NT2/D1 (cell line): ENCODE measurements around the gene ALKBH2.

Experiments used
- DNase-seq: peaks from one replicate; pipeline ENCODE4 v3.0.0-alpha.2; 2011; ENCODE audit warnings: low read depth, low spot score
- H3K27me3 ChIP-seq: 2 replicates; pipeline ENCODE4 v1.6.0; 2011; ENCODE audit warnings: mild to moderate bottlenecking; ENCODE audit not compliant: insufficient read length, insufficient read depth
- H3K36me3 ChIP-seq: 2 replicates; pipeline ENCODE4 v1.6.1; 2011; ENCODE audit warnings: mild to moderate bottlenecking, low read length, mixed read lengths; ENCODE audit not compliant: insufficient read depth, insufficient read length
- H3K4me1 ChIP-seq: 2 replicates; pipeline ENCODE4 v1.5.1; 2011; ENCODE audit not compliant: insufficient read depth, insufficient read length
- H3K4me3 ChIP-seq: 2 replicates; pipeline ENCODE4 v1.5.1; 2011; ENCODE audit warnings: low read depth; ENCODE audit not compliant: insufficient read length
- H3K9ac ChIP-seq: 2 replicates; pipeline ENCODE4 v1.6.0; 2011; ENCODE audit warnings: low read depth; ENCODE audit not compliant: insufficient read length
- H3K9me3 ChIP-seq: 2 replicates; pipeline ENCODE4 v1.5.1; 2011; ENCODE audit warnings: mild to moderate bottlenecking, low read length; ENCODE audit not compliant: insufficient read depth
- SUZ12 ChIP-seq: IDR thresholded peaks from 2 replicates; pipeline ENCODE4 v1.6.1; 2011; ENCODE audit not compliant: insufficient read length, insufficient read depth; ENCODE audit errors: extremely low read depth
- YY1 ChIP-seq: IDR thresholded peaks from 2 replicates; pipeline ENCODE4 v1.6.1; 2011; ENCODE audit not compliant: insufficient read length, insufficient read depth
- ZNF274 ChIP-seq: IDR thresholded peaks from 2 replicates; pipeline ENCODE4 v1.6.1; 2011; ENCODE audit warnings: mild to moderate bottlenecking, low read depth, low read length

ALKBH2 gene

GRCh38 chr12:109121346-109121880 is 28.1 kb upstream of the ALKBH2 start:
- DNase-seq: no peak
- Histone ChIP-seq H3K4me3 (no peak overlapping the region), H3K27me3 (no peaks in the 10 kb centered on the region), H3K9ac (no peak overlapping the region), H3K4me1 (no peaks in the 10 kb centered on the region), H3K36me3 (no peaks in the 10 kb centered on the region), H3K9me3 (no peaks in the 10 kb centered on the region)
- TF ChIP-seq ZNF274 (no peak), SUZ12 (no peak)

DNA sequence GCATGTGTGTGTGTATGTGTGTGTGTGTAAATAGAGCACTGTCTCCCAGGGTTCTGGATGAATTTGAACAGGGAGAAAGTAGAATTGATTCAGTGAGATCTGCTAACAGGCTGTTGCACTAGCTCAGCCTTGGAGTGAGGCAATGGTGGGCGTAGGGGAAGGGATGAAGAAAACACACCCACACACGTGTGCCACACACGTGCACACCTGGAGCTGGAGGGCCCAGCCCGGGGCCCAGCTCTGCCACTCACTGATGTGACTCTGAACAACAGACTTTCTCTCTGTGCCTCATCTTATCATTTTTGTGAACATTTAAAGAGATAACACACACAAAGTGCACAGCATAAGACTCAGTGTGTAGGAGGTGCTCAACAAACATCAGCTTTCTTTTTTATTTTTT is 27.3 kb upstream of the ALKBH2 start:
- H3K36me3 ChIP-seq: no peaks in the 10 kb centered on the region
- H3K4me3 ChIP-seq: no peak overlapping the region
- H3K9me3 ChIP-seq: no peaks in the 10 kb centered on the region
- H3K27me3 ChIP-seq: no peaks in the 10 kb centered on the region
- no peak for DNase-seq
- TF ChIP-seq SUZ12: no peak
- TF ChIP-seq ZNF274: no peak
- TF ChIP-seq YY1: no peak
- peaks cover 3% of the 10 kb centered on the region for H3K4me1 ChIP-seq
- H3K9ac ChIP-seq: no peak overlapping the region

GRCh38 chr12:109120095-109120494 is 26.8 kb upstream of the ALKBH2 start:
- Histone ChIP-seq H3K4me3 (no peak overlapping the region), H3K9ac (no peak overlapping the region), H3K27me3 (no peaks in the 10 kb centered on the region), H3K36me3 (no peaks in the 10 kb centered on the region), H3K9me3 (no peaks in the 10 kb centered on the region), H3K4me1 (peaks cover 5% of the 10 kb centered on the region)
- DNase-seq: no peak
- TF ChIP-seq SUZ12 (no peak), ZNF274 (no peak), YY1 (no peak)

DNA sequence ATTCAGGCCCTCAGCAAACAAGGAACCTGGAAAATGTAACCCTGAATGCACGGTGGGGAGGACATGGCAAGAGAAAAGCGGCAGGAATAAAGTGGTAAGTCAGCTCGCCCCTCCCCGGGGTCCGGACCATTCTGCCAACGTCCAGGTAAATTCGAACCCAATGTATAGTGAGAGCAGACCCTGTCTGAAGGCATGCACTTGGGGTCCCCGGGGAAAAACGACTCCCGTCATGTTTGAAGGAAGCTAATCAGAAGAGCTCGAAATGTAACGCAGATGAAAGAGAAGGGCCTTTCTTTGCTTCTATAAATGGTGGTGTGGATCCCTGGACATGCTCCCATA is 23.3 kb upstream of the ALKBH2 start:
- H3K4me1 ChIP-seq: peaks cover 5% of the 10 kb centered on the region
- H3K9me3 ChIP-seq: no peaks in the 10 kb centered on the region
- no peak overlapping the region for H3K9ac ChIP-seq
- no peaks in the 10 kb centered on the region for H3K27me3 ChIP-seq
- TF ChIP-seq ZNF274 (no peak), SUZ12 (no peak), YY1 (no peak)
- H3K4me3 ChIP-seq: no peak overlapping the region
- no peaks in the 10 kb centered on the region for H3K36me3 ChIP-seq
- DNase-seq: no peak

- DNase-seq: no peak
- Histone ChIP-seq H3K9me3 (no peaks in the 10 kb centered on the region), H3K27me3 (no peaks in the 10 kb centered on the region), H3K4me3 (no peak within 1 kb of the TSS), H3K9ac (no peak within 1 kb of the TSS), H3K36me3 (no peaks in the 10 kb centered on the region), H3K4me1 (peaks cover 5% of the 10 kb centered on the region)
- TF ChIP-seq SUZ12: no peak
- TF ChIP-seq ZNF274: no peak
- no peak for TF ChIP-seq YY1
Measured at GRCh38 chr12:109115758-109116610, 22.7 kb upstream of the ALKBH2 start, which contains the start of gene ACACB. ACACB (plus strand) TSS chr12:109116587; CDS start chr12:109139406, 22,819 bp downstream.

GRCh38 chr12:109115404-109115757 is 22.1 kb upstream of the ALKBH2 start:
- no peak overlapping the region for H3K4me3 ChIP-seq
- peaks cover 5% of the 10 kb centered on the region for H3K4me1 ChIP-seq
- TF ChIP-seq ZNF274 (no peak), SUZ12 (no peak), YY1 (no peak)
- H3K27me3 ChIP-seq: no peaks in the 10 kb centered on the region
- peaks cover under 1% of the 10 kb centered on the region for H3K36me3 ChIP-seq
- DNase-seq: no peak
- H3K9me3 ChIP-seq: no peaks in the 10 kb centered on the region
- no peak overlapping the region for H3K9ac ChIP-seq

- H3K27me3 ChIP-seq: no peaks in the 10 kb centered on the region
- no peak for TF ChIP-seq YY1
- TF ChIP-seq ZNF274: no peak
- TF ChIP-seq SUZ12: no peak
- H3K9me3 ChIP-seq: no peaks in the 10 kb centered on the region
- H3K4me3 ChIP-seq: no peak overlapping the region
- peaks cover 5% of the 10 kb centered on the region for H3K4me1 ChIP-seq
- DNase-seq: no peak
- peaks cover 8% of the 10 kb centered on the region for H3K36me3 ChIP-seq
- H3K9ac ChIP-seq: no peak overlapping the region
Measured at GRCh38 chr12:109114644-109115043, 21.4 kb upstream of the ALKBH2 start.
